B cell (primary cell): ENCODE data around the gene TASL. TPM values are rescaled to one million over a fixed set of nuclear protein-coding genes. Genes with fewer than 3 reads are reported as not detected.

Experiments
- ATAC-seq: fragments of 200-7000 bp; cut with Tn5 transposase; one replicate; pipeline ENCODE4 v1.10.0; 2021; ENCODE audit warnings: low read depth, mild to moderate bottlenecking, moderate number of reproducible peaks, moderate library complexity
- CTCF ChIA-PET: fragments of 350-600 bp; sonication (Branson Sonifier 250); formaldehyde crosslinking; loops from one replicate; lab custom pipeline; 2021; ENCODE audit warnings: antibody characterized with exemption, inconsistent platforms; lab: Charles Lee
- POLR2A ChIA-PET: fragments of 350-600 bp; sonication (Branson Sonifier 250); formaldehyde crosslinking; loops from one replicate; lab custom pipeline; 2021; ENCODE audit warnings: antibody characterized with exemption; lab: Charles Lee
- DNase-seq: peaks from one replicate; pipeline ENCODE4 v3.0.0; 2013
- H2AFZ ChIP-seq: 2 replicates; pipeline ENCODE4 v1.6.1; 2012; ENCODE audit warnings: mild to moderate bottlenecking, low read depth, low read length; ENCODE audit not compliant: insufficient read depth, poor library complexity, severe bottlenecking
- H3K27ac ChIP-seq, 2 donors: 1 replicate in 1 of 2; 2 replicates in 1 of 2; pipeline ENCODE4 v1.5.1; 2012 to 2013; ENCODE audit warnings: low read length in 2 of 2, mild to moderate bottlenecking in 2 of 2, moderate library complexity in 1 of 2
- H3K27me3 ChIP-seq, 4 experiments: fragments of 200-600 bp in 1 of 4; sonication (generic) in 1 of 4; replicated peaks in 1 of 4; 1 replicate in 2 of 4; 2 replicates in 2 of 4; pipeline versions ENCODE4 v1.6.1 to v1.7.0; 2013 to 2016; ENCODE audit warnings: low read length in 3 of 4, mild to moderate bottlenecking in 2 of 4, mixed read lengths in 1 of 4, moderate library complexity in 1 of 4; ENCODE audit not compliant: insufficient read depth in 4 of 4, control insufficient read depth in 3 of 4; ENCODE audit errors: control extremely low read depth in 1 of 4
- H3K36me3 ChIP-seq, 2 experiments: replicated peaks in 1 of 2; 1 replicate in 1 of 2; 2 replicates in 1 of 2; pipeline versions ENCODE4 v1.6.1 to v1.7.1; 2013; ENCODE audit warnings: low read length in 1 of 2; ENCODE audit not compliant: insufficient read depth in 2 of 2, control insufficient read depth in 1 of 2; ENCODE audit errors: control extremely low read depth in 1 of 2, extremely low read depth in 1 of 2
- H3K4me1 ChIP-seq, 2 donors: fragments of 200-600 bp in 1 of 2; sonication (generic) in 1 of 2; 1 replicate in 1 of 2; 2 replicates in 1 of 2; pipeline versions ENCODE4 v1.5.1 to v1.6.1; 2013 to 2017; ENCODE audit warnings: low read length in 2 of 2; ENCODE audit not compliant: control insufficient read depth in 2 of 2, insufficient read depth in 2 of 2
- H3K4me2 ChIP-seq: replicated peaks from 2 replicates; pipeline ENCODE3; 2012; ENCODE audit warnings: mild to moderate bottlenecking, low read depth, low read length; ENCODE audit not compliant: poor library complexity, severe bottlenecking
- H3K4me3 ChIP-seq, 5 experiments: fragments of 200-600 bp in 1 of 5; sonication (generic) in 1 of 5; 1 replicate in 3 of 5; 2 replicates in 2 of 5; pipeline versions ENCODE4 v1.5.1 to v1.7.0; 2011 to 2016; ENCODE audit warnings: low read length in 4 of 5, mild to moderate bottlenecking in 4 of 5, low read depth in 2 of 5, control low read depth in 1 of 5, moderate library complexity in 1 of 5; ENCODE audit not compliant: insufficient read depth in 1 of 5; ENCODE audit errors: control extremely low read depth in 1 of 5, extremely low read depth in 1 of 5
- H3K79me2 ChIP-seq: fragments of 200-600 bp; sonication (generic); one replicate; pipeline ENCODE4 v1.6.0; 2016; ENCODE audit warnings: low read length; ENCODE audit not compliant: control insufficient read depth, insufficient read depth
- H3K9ac ChIP-seq: fragments of 200-600 bp; sonication (generic); 2 replicates; pipeline ENCODE4 v1.6.1; 2017; ENCODE audit warnings: mild to moderate bottlenecking, low read length, moderate library complexity
- H3K9me3 ChIP-seq, 3 donors: one replicate each; pipeline versions ENCODE4 v1.6.1 to v1.7.1; 2013; ENCODE audit warnings: low read length in 2 of 3; ENCODE audit not compliant: control insufficient read depth in 2 of 3, insufficient read depth in 1 of 3; ENCODE audit errors: control extremely low read depth in 1 of 3
- H4K20me1 ChIP-seq: 2 replicates; pipeline ENCODE4 v1.6.0; 2012; ENCODE audit warnings: mild to moderate bottlenecking, low read length; ENCODE audit not compliant: insufficient read depth, control insufficient read depth, poor library complexity, severe bottlenecking
- H3K27ac Mint-ChIP-seq: one replicate; pipeline ENCODE4 v1.8.0; 2021; ENCODE audit warnings: mixed read lengths
- H3K27me3 Mint-ChIP-seq: one replicate; pipeline ENCODE4 v1.8.0; 2021; ENCODE audit warnings: mixed read lengths
- H3K4me1 Mint-ChIP-seq: one replicate; pipeline ENCODE4 v1.8.0; 2021; ENCODE audit warnings: mixed read lengths
- H3K4me3 Mint-ChIP-seq: one replicate; pipeline ENCODE4 v1.8.0; 2021; ENCODE audit warnings: mixed read lengths
- H3K9me3 Mint-ChIP-seq: one replicate; pipeline ENCODE4 v1.8.0; 2022; ENCODE audit warnings: mixed read lengths; ENCODE audit not compliant: insufficient read depth
- EZH2 ChIP-seq: IDR thresholded peaks from 2 replicates; pipeline ENCODE4 v1.6.1; 2012; ENCODE audit warnings: borderline replicate concordance, low read depth, mild to moderate bottlenecking, moderate library complexity, low read length; ENCODE audit not compliant: insufficient read depth, poor library complexity, severe bottlenecking
- WGBS: methylation state at CpG from one replicate; pipeline ENCODE4 v1.1.5; 2013; ENCODE audit warnings: missing lambda C conversion rate; ENCODE audit not compliant: insufficient coverage; 5-methylcytosine and 5-hydroxymethylcytosine counted together
- intact Hi-C: fragments of 100-400 bp; cut with micrococcal nuclease; formaldehyde crosslinking; loops from one replicate; pipeline ENCODE4 v1.10.0; 2022
- polyA plus RNA-seq: library from polyadenylated mRNA; depleted of rRNA; stranded (reverse); fragments of >200 nt; gene quantifications from 2 replicates; pipeline ENCODE4 v1.2.3, GENCODE V29; 2012
- total RNA-seq, 2 donors: library from RNA; stranded (reverse); fragments of 120-200 nt in 1 of 2; gene quantifications; 1 replicate in 1 of 2; 2 replicates in 1 of 2; pipeline versions ENCODE4 v1.2.3 to v1.2.4, GENCODE V29; 2013 to 2022
- TF ChIP-seq, protein P1 (sequence below): fragments of 200-600 bp; IDR thresholded peaks from one replicate; pipeline ENCODE4 v1.8.0; 2022; ENCODE audit warnings: antibody characterized with exemption, mild to moderate bottlenecking

Gene TASL
- total and polyA plus RNA-seq, 2 donors (not counting 1 experiment from before 2014, with no cell fraction given): 15.7 to 25.4 TPM

DNA sequence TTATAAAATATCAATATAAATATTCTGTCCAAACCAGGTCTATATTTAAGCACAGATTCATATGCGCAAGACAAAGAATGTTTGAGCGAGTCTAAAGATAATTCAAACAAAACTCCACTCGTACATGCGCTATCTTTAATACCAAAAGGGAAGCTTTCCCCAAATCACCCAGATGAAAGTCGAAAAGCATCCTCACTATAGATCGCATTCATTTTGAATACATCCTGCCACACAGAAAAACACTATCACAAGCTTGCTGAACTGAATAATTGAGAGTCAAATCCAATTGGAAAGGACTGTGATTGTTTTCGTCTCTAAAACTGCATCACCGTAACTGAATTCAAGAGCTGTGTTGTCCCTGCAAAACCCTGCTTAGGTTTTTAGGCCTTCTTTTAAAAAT lies 685 bp downstream of the TASL start:
- POLR2A ChIA-PET: interaction anchor here (0.8 kb wide), 1 partner anchor 12 kb away, joined by 3 read pairs; no protein-coding TSS in a partner anchor

DNA sequence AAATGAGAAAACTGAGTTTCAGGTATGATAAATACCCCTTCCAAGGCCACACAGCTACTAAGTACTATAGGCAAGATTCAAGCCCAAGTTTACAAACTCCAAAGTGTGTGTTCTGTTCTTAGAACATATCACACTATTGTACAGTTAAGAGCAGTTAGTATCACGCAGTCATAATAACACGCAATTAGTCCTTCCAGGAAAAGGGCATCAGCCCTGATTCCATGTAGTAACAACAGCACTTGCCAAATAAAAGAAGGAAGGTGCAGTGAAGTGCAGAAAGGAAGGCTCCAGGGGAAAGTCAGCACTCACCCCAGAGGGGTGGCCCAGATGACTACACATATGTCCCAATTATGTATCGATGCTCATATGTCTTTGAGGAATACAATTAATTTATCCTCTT lies 4.4 kb downstream of the TASL start:
- intact Hi-C loops: no loop called here
- Histone ChIP-seq H3K79me2 (peaks cover 80% of the 10 kb centered on the region), H3K4me1 (peaks cover 30 to 35% of the 10 kb centered on the region in 2 donors), H3K27ac (peak overlapping the region in 1 of 2 donors; percentile 33), H3K36me3 (peaks cover 3% of the 10 kb centered on the region in 2 experiments), H3K9ac (peak overlapping the region; percentile 44), H2AFZ (no peak overlapping the region), H3K4me2 (peak overlapping the region; percentile 56), H3K9me3 (no peaks in the 10 kb centered on the region), H4K20me1 (peaks cover 11% of the 10 kb centered on the region), H3K4me3 (peak overlapping the region in 3 of 5 experiments; percentile 4 to 12 (median 6)), H3K27me3 (no peaks in the 10 kb centered on the region)
- H3K4me3 Mint-ChIP-seq: peak overlapping the region; percentile 77
- peaks cover 41% of the 10 kb centered on the region for H3K4me1 Mint-ChIP-seq
- ChIA-PET POLR2A (interaction anchor here (1.6 kb wide), 1 partner anchor 21 kb away, joined by 5 read pairs; no protein-coding TSS in a partner anchor), CTCF (interaction anchor here (0.6 to 4.3 kb wide), 3 partner anchors 17 to 650 kb away, joined by 3 to 65 read pairs (median 13); no protein-coding TSS in a partner anchor)
- H3K27me3 Mint-ChIP-seq: no peaks in the 10 kb centered on the region
- no peaks in the 10 kb centered on the region for H3K9me3 Mint-ChIP-seq
- ATAC-seq (no peak), DNase-seq (no peak)
- no CpG with 5 or more reads among the region's 3 CpGs for WGBS
- H3K27ac Mint-ChIP-seq: peak overlapping the region; percentile 57
- TF ChIP-seq, protein P1, sequence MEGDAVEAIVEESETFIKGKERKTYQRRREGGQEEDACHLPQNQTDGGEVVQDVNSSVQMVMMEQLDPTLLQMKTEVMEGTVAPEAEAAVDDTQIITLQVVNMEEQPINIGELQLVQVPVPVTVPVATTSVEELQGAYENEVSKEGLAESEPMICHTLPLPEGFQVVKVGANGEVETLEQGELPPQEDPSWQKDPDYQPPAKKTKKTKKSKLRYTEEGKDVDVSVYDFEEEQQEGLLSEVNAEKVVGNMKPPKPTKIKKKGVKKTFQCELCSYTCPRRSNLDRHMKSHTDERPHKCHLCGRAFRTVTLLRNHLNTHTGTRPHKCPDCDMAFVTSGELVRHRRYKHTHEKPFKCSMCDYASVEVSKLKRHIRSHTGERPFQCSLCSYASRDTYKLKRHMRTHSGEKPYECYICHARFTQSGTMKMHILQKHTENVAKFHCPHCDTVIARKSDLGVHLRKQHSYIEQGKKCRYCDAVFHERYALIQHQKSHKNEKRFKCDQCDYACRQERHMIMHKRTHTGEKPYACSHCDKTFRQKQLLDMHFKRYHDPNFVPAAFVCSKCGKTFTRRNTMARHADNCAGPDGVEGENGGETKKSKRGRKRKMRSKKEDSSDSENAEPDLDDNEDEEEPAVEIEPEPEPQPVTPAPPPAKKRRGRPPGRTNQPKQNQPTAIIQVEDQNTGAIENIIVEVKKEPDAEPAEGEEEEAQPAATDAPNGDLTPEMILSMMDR: no peak
- no peak for TF ChIP-seq EZH2

More for the DNA sequence above, 685 bp downstream of the TASL start:
- Mint-ChIP-seq H3K9me3 (no peaks in the 10 kb centered on the region), H3K27ac (peak overlapping the region; percentile 99), H3K4me3 (peak overlapping the region; percentile 99), H3K27me3 (no peaks in the 10 kb centered on the region), H3K4me1 (peaks cover 31% of the 10 kb centered on the region)
- Histone ChIP-seq H3K79me2 (peaks cover 46% of the 10 kb centered on the region), H3K36me3 (peaks cover 3% of the 10 kb centered on the region in 2 experiments), H3K4me2 (peak overlapping the region; percentile 66), H3K9me3 (no peaks in the 10 kb centered on the region), H3K9ac (peak overlapping the region; percentile 85), H3K4me1 (peaks cover 20 to 24% of the 10 kb centered on the region in 2 donors), H3K27me3 (no peaks in the 10 kb centered on the region), H3K4me3 (peak overlapping the region; percentile 55 to 96 (median 76)), H2AFZ (peak overlapping the region; percentile 64), H3K27ac (peak overlapping the region; percentile 85 to 95), H4K20me1 (no peaks in the 10 kb centered on the region)
- WGBS: 0% methylated on average over 3 of the region's 8 CpGs
- DNase-seq: peak; percentile 30
- CTCF ChIA-PET: interaction anchor here (1.2 to 2.8 kb wide), 3 partner anchors 10 to 17 kb away, joined by 3 to 15 read pairs (median 3); no protein-coding TSS in a partner anchor
- no peak for TF ChIP-seq EZH2
- TF ChIP-seq, protein P1: no peak
- intact Hi-C loops: loop anchor here (1.0 to 5.0 kb wide), 2 partner anchors 76 to 310 kb away; partner anchors contain the start of genes GK and TAB3
- no peak for ATAC-seq
